SIG-M5 treated with dmso at 0.1 percent for 504 hours (cell line): ENCODE data around the gene CDA.

Experiments used
- DNase-seq: peaks from one replicate; lab custom pipeline; 2025; ENCODE audit not compliant: unreplicated experiment; lab: John Stamatoyannopoulos, UW

The CDA gene

GRCh38 chr1:20588634-20589225 lies at the start of gene CDA:
Gene CDA, plus strand, starts transcription at chr1:20589097. Its CDS starts 33 bp downstream, at chr1:20589130.
- DNase-seq = no peak

- DNase-seq = no peak
Measured at GRCh38 chr1:20540281-20540680, 48.6 kb upstream of the CDA start.

- no peak for DNase-seq
Measured at GRCh38 chr1:20546637-20547036, 42.3 kb upstream of the CDA start.

GRCh38 chr1:20551161-20551560 lies 37.7 kb upstream of the CDA start:
- no peak for DNase-seq

GRCh38 chr1:20551945-20552727 lies 36.8 kb upstream of the CDA start, which contains the start of gene FAM43B:
Gene FAM43B, plus strand, starts transcription at chr1:20552573. Its CDS starts 401 bp downstream, at chr1:20552974.
- no peak for DNase-seq

- no peak for DNase-seq
Measured at GRCh38 chr1:20552728-20553445, 36.0 kb upstream of the CDA start.

- DNase-seq = no peak
Measured at GRCh38 chr1:20555025-20555757, 33.7 kb upstream of the CDA start.

- DNase-seq = no peak
Measured at GRCh38 chr1:20555758-20556120, 33.2 kb upstream of the CDA start.

- DNase-seq = no peak
Measured at GRCh38 chr1:20558191-20558590, 30.7 kb upstream of the CDA start.

GRCh38 chr1:20560966-20561365 lies 27.9 kb upstream of the CDA start:
- no peak for DNase-seq

- no peak for DNase-seq
Measured at GRCh38 chr1:20565234-20565633, 23.7 kb upstream of the CDA start.

GRCh38 chr1:20569523-20570098 lies 19.3 kb upstream of the CDA start:
- DNase-seq = no peak

GRCh38 chr1:20571427-20571826 lies 17.5 kb upstream of the CDA start:
- no peak for DNase-seq

GRCh38 chr1:20573987-20574386 lies 14.9 kb upstream of the CDA start:
- no peak for DNase-seq

GRCh38 chr1:20574686-20575540 lies 14.0 kb upstream of the CDA start:
- DNase-seq = peak; percentile 66

GRCh38 chr1:20575541-20576336 lies 13.2 kb upstream of the CDA start:
- DNase-seq = no peak

GRCh38 chr1:20578062-20578461 lies 10.8 kb upstream of the CDA start:
- DNase-seq = no peak

- DNase-seq = no peak
Measured at GRCh38 chr1:20578721-20579395, 10.0 kb upstream of the CDA start.

- no peak for DNase-seq
Measured at GRCh38 chr1:20584890-20585289, 4.0 kb upstream of the CDA start.
